Neutrophil (primary cell): ENCODE data around the gene ZNF117.

ENCODE experiments used
- H3K27ac ChIP-seq: fragments of 200-600 bp; sonication (generic); 2 replicates; pipeline ENCODE4 v1.5.1; 2016; ENCODE audit warnings: mild to moderate bottlenecking, moderate library complexity
- H3K27me3 ChIP-seq: fragments of 200-600 bp; sonication (generic); 2 replicates; pipeline ENCODE4 v1.6.0; 2016; ENCODE audit warnings: mild to moderate bottlenecking
- H3K36me3 ChIP-seq: fragments of 200-600 bp; sonication (generic); 2 replicates; pipeline ENCODE4 v1.5.1; 2017
- H3K4me1 ChIP-seq, 2 experiments: fragments of 200-600 bp in 1 of 2; sonication (generic) in 1 of 2; 1 replicate in 1 of 2; 2 replicates in 1 of 2; pipeline versions ENCODE4 v1.5.1 to v1.6.1; 2013 to 2016; ENCODE audit warnings: low read depth in 1 of 2, low read length in 1 of 2, mild to moderate bottlenecking in 1 of 2, moderate library complexity in 1 of 2; ENCODE audit not compliant: control insufficient read depth in 1 of 2, insufficient read depth in 1 of 2
- H3K4me3 ChIP-seq, 2 experiments: fragments of 200-600 bp in 1 of 2; sonication (generic) in 1 of 2; 1 replicate in 1 of 2; 2 replicates in 1 of 2; pipeline ENCODE4 v1.5.1; 2013 to 2016; ENCODE audit warnings: low read depth in 1 of 2, low read length in 1 of 2, mild to moderate bottlenecking in 1 of 2, moderate library complexity in 1 of 2
- H3K9me3 ChIP-seq: fragments of 200-600 bp; sonication (generic); 2 replicates; pipeline ENCODE4 v1.5.1; 2016
- CTCF ChIP-seq: fragments of 200-600 bp; sonication (generic); IDR thresholded peaks from 2 replicates; pipeline ENCODE4 v1.5.1; 2016; ENCODE audit warnings: antibody characterized with exemption

Gene ZNF117

GRCh38 chr7:64999165-65000004 lies 8.5 kb upstream of the ZNF117 start:
- no peaks in the 10 kb centered on the region for H3K27me3 ChIP-seq
- H3K9me3 ChIP-seq, result peaks cover 14% of the 10 kb centered on the region
- peak overlapping the region; percentile 96 for H3K27ac ChIP-seq
- peaks cover 41 to 62% of the 10 kb centered on the region in 2 experiments for H3K4me1 ChIP-seq
- TF ChIP-seq CTCF, result peak; percentile 12
- peak overlapping the region in 1 of 2 experiments; percentile 39 for H3K4me3 ChIP-seq
- H3K36me3 ChIP-seq, result peaks cover 18% of the 10 kb centered on the region

- peaks cover 18% of the 10 kb centered on the region for H3K36me3 ChIP-seq
- H3K9me3 ChIP-seq, result peaks cover 14% of the 10 kb centered on the region
- no peaks in the 10 kb centered on the region for H3K27me3 ChIP-seq
- H3K4me3 ChIP-seq, result peak overlapping the region in 1 of 2 experiments; percentile 25
- H3K4me1 ChIP-seq, result peaks cover 37 to 56% of the 10 kb centered on the region in 2 experiments
- no peak for TF ChIP-seq CTCF
- peak overlapping the region; percentile 96 for H3K27ac ChIP-seq
Observed at GRCh38 chr7:64998865-64999164, 8.0 kb upstream of the ZNF117 start.

- Histone ChIP-seq H3K36me3 (peaks cover 18% of the 10 kb centered on the region), H3K9me3 (peaks cover 21% of the 10 kb centered on the region)
- TF ChIP-seq CTCF, result no peak
Observed at GRCh38 chr7:64997927-64998391, 7.1 kb upstream of the ZNF117 start.

GRCh38 chr7:64997164-64997908 lies 6.5 kb upstream of the ZNF117 start:
- Histone ChIP-seq H3K27ac (peak overlapping the region; percentile 96), H3K9me3 (peaks cover 27% of the 10 kb centered on the region), H3K4me3 (no peak overlapping the region), H3K36me3 (peaks cover 18% of the 10 kb centered on the region), H3K27me3 (no peaks in the 10 kb centered on the region), H3K4me1 (peaks cover 36 to 44% of the 10 kb centered on the region in 2 experiments)
- TF ChIP-seq CTCF, result no peak

More at GRCh38 chr7:64997927-64998391, 7.1 kb upstream of the ZNF117 start:
- H3K4me3 ChIP-seq, result no peak overlapping the region
- peak overlapping the region; percentile 96 for H3K27ac ChIP-seq
- H3K4me1 ChIP-seq, result peaks cover 36 to 50% of the 10 kb centered on the region in 2 experiments
- H3K27me3 ChIP-seq, result no peaks in the 10 kb centered on the region

- peaks cover 36% of the 10 kb centered on the region for H3K9me3 ChIP-seq
- H3K4me3 ChIP-seq, result no peak overlapping the region
- peaks cover 30 to 37% of the 10 kb centered on the region in 2 experiments for H3K4me1 ChIP-seq
- TF ChIP-seq CTCF, result no peak
- H3K36me3 ChIP-seq, result peaks cover 12% of the 10 kb centered on the region
- no peaks in the 10 kb centered on the region for H3K27me3 ChIP-seq
- no peak overlapping the region for H3K27ac ChIP-seq
Observed at GRCh38 chr7:64996305-64996704, 5.5 kb upstream of the ZNF117 start.
